T47D (cell line): ENCODE measurements around the gene MTCL3.
"Not testable (repeated sequence)": the region's sequence is repeated elsewhere in the genome, so short reads cannot be mapped to it uniquely, and the experiment has no call there.

Source experiments
- DNase-seq, 2 experiments: peaks; one replicate each; pipeline versions ENCODE4 v3.0.0 to v3.0.0-alpha.2; 2011 to 2012; ENCODE audit warnings: low read depth in 1 of 2, low spot score in 1 of 2
- JUND ChIP-seq: IDR thresholded peaks from 2 replicates; pipeline ENCODE4 v1.6.1; 2012; ENCODE audit warnings: low read depth
- in situ Hi-C: cut with HindIII; loops from 2 replicates; pipeline ENCODE4 v1.10.0; 2016; ENCODE audit warnings: low sequenced_read_pairs, low pct_unique_long_range_greater_than_20kb

The MTCL3 gene

GRCh38 chr6:127457456-127458064 is 61.6 kb downstream of the MTCL3 start:
- TF ChIP-seq JUND: no peak
- no peak for DNase-seq
- in situ Hi-C loops: no loop called here

- DNase-seq: no peak
- in situ Hi-C loops: no loop called here
Measured at GRCh38 chr6:127456465-127456864, 62.7 kb downstream of the MTCL3 start.

GRCh38 chr6:127453845-127454619 is 65.1 kb downstream of the MTCL3 start:
- DNase-seq: no peak
- in situ Hi-C loops: no loop called here
- no peak for TF ChIP-seq JUND

More at GRCh38 chr6:127456465-127456864, 62.7 kb downstream of the MTCL3 start:
- no peak for TF ChIP-seq JUND

GRCh38 chr6:127452803-127453202 is 66.3 kb downstream of the MTCL3 start:
- in situ Hi-C loops: no loop called here
- no peak for TF ChIP-seq JUND
- DNase-seq: no peak

- TF ChIP-seq JUND: no peak
- in situ Hi-C loops: no loop called here
- DNase-seq: no peak
Measured at GRCh38 chr6:127451388-127451787, 67.7 kb downstream of the MTCL3 start.

GRCh38 chr6:127447780-127448179 is 71.4 kb downstream of the MTCL3 start:
- in situ Hi-C loops: no loop called here
- no peak for TF ChIP-seq JUND
- no peak for DNase-seq

GRCh38 chr6:127446356-127446755 is 72.8 kb downstream of the MTCL3 start:
- no peak for DNase-seq
- no peak for TF ChIP-seq JUND
- in situ Hi-C loops: no loop called here

- no peak for TF ChIP-seq JUND
- in situ Hi-C loops: no loop called here
- DNase-seq: no peak
Measured at GRCh38 chr6:127441881-127442280, 77.3 kb downstream of the MTCL3 start.

GRCh38 chr6:127439718-127440117 is 79.4 kb downstream of the MTCL3 start:
- no peak for TF ChIP-seq JUND
- in situ Hi-C loops: no loop called here
- no peak for DNase-seq

GRCh38 chr6:127436578-127437110 is 82.5 kb downstream of the MTCL3 start:
- in situ Hi-C loops: no loop called here
- no peak for DNase-seq
- TF ChIP-seq JUND: no peak

GRCh38 chr6:127435626-127436220 is 83.4 kb downstream of the MTCL3 start:
- no peak for DNase-seq
- TF ChIP-seq JUND: no peak
- in situ Hi-C loops: no loop called here

GRCh38 chr6:127434651-127435050 is 84.5 kb downstream of the MTCL3 start:
- in situ Hi-C loops: no loop called here
- TF ChIP-seq JUND: no peak
- no peak for DNase-seq

GRCh38 chr6:127428562-127428961 is 90.6 kb downstream of the MTCL3 start:
- in situ Hi-C loops: not testable (repeated sequence)

GRCh38 chr6:127423921-127424320 is 95.2 kb downstream of the MTCL3 start:
- no peak for TF ChIP-seq JUND
- DNase-seq: no peak
- in situ Hi-C loops: no loop called here

More at GRCh38 chr6:127428562-127428961, 90.6 kb downstream of the MTCL3 start:
- not testable (repeated sequence) for DNase-seq
